ENCODE results near the gene SH3D19.

SH3D19 gene

GRCh38 chr4:151166636-151167035, 158.8 kb downstream of the SH3D19 start:
- Histone ChIP-seq H3K4me1 (ENCODE audit: control insufficient read depth in 1 of 2, insufficient read depth in 2 of 2, low read length in 2 of 2) (no peaks in the 10 kb centered on the region), H3K36me3 (ENCODE audit: control insufficient read depth in 1 of 2, insufficient read depth in 2 of 2, low read length in 2 of 2) (peaks cover 5 to 27% of the 10 kb centered on the region in 2 donors), H3K9me3 (ENCODE audit: control insufficient read depth in 1 of 2, low read length in 2 of 2) (no peaks in the 10 kb centered on the region), H3K4me3 (ENCODE audit: low read depth in 1 of 2, low read length in 2 of 2) (no peak overlapping the region), H3K27me3 (ENCODE audit: control insufficient read depth in 1 of 2, insufficient read depth in 2 of 2, low read length in 2 of 2) (no peaks in the 10 kb centered on the region), H3K27ac (ENCODE audit: low read depth, low read length) (no peak overlapping the region), H3K9ac (ENCODE audit: low read depth in 1 of 2, low read length in 2 of 2) (no peak overlapping the region)

GRCh38 chr4:151165205-151166000, 160.0 kb downstream of the SH3D19 start:
- Histone ChIP-seq H3K27ac (ENCODE audit: low read depth, low read length) (no peak overlapping the region), H3K4me3 (ENCODE audit: low read depth in 1 of 2, low read length in 2 of 2) (no peak overlapping the region), H3K9ac (ENCODE audit: low read depth in 1 of 2, low read length in 2 of 2) (no peak overlapping the region), H3K9me3 (ENCODE audit: control insufficient read depth in 1 of 2, low read length in 2 of 2) (no peaks in the 10 kb centered on the region), H3K27me3 (ENCODE audit: control insufficient read depth in 1 of 2, insufficient read depth in 2 of 2, low read length in 2 of 2) (no peaks in the 10 kb centered on the region), H3K4me1 (ENCODE audit: control insufficient read depth in 1 of 2, insufficient read depth in 2 of 2, low read length in 2 of 2) (no peaks in the 10 kb centered on the region), H3K36me3 (ENCODE audit: control insufficient read depth in 1 of 2, insufficient read depth in 2 of 2, low read length in 2 of 2) (peaks cover 5 to 27% of the 10 kb centered on the region in 2 donors)

GRCh38 chr4:151163855-151164254, 161.6 kb downstream of the SH3D19 start:
- Histone ChIP-seq H3K27ac (ENCODE audit: low read depth, low read length) (no peak overlapping the region), H3K9me3 (ENCODE audit: control insufficient read depth in 1 of 2, low read length in 2 of 2) (no peaks in the 10 kb centered on the region), H3K4me3 (ENCODE audit: low read depth in 1 of 2, low read length in 2 of 2) (no peak overlapping the region), H3K4me1 (ENCODE audit: control insufficient read depth in 1 of 2, insufficient read depth in 2 of 2, low read length in 2 of 2) (no peaks in the 10 kb centered on the region), H3K27me3 (ENCODE audit: control insufficient read depth in 1 of 2, insufficient read depth in 2 of 2, low read length in 2 of 2) (no peaks in the 10 kb centered on the region), H3K36me3 (ENCODE audit: control insufficient read depth in 1 of 2, insufficient read depth in 2 of 2, low read length in 2 of 2) (peaks cover 0 to 26% of the 10 kb centered on the region in 2 donors), H3K9ac (ENCODE audit: low read depth in 1 of 2, low read length in 2 of 2) (no peak overlapping the region)

- no peak overlapping the region for H3K27ac ChIP-seq (ENCODE audit: low read depth, low read length)
- no peaks in the 10 kb centered on the region for H3K9me3 ChIP-seq (ENCODE audit: control insufficient read depth in 1 of 2, low read length in 2 of 2)
- no peaks in the 10 kb centered on the region for H3K4me1 ChIP-seq (ENCODE audit: control insufficient read depth in 1 of 2, insufficient read depth in 2 of 2, low read length in 2 of 2)
- no peak overlapping the region for H3K4me3 ChIP-seq (ENCODE audit: low read depth in 1 of 2, low read length in 2 of 2)
- no peak overlapping the region for H3K9ac ChIP-seq (ENCODE audit: low read depth in 1 of 2, low read length in 2 of 2)
- peaks cover 0 to 25% of the 10 kb centered on the region in 2 donors for H3K36me3 ChIP-seq (ENCODE audit: control insufficient read depth in 1 of 2, insufficient read depth in 2 of 2, low read length in 2 of 2)
- no peaks in the 10 kb centered on the region for H3K27me3 ChIP-seq (ENCODE audit: control insufficient read depth in 1 of 2, insufficient read depth in 2 of 2, low read length in 2 of 2)
Measured at GRCh38 chr4:151158979-151159378, 166.4 kb downstream of the SH3D19 start.

DNA sequence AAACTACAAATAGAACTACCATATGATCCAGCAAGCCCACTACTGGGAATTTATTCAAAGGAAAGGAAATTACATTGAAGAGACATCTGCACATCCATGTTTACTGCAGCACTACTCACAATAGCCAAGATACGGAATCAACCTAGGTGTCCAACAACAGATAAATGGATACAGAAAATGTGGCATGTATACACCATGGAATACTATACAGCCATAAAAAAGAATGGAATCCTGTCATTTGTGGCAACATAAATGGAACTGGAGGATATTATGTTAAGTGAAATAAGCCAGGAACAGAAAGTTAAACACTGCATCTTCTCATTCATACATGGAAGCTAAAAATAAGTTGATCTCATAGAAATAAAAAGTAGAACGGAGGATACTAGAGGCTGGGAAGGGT, 167.9 kb downstream of the SH3D19 start:
- H3K27ac ChIP-seq (ENCODE audit: low read depth, low read length) = no peak overlapping the region
- H3K9ac ChIP-seq (ENCODE audit: low read depth in 1 of 2, low read length in 2 of 2) = no peak overlapping the region
- no peak overlapping the region for H3K4me3 ChIP-seq (ENCODE audit: low read depth in 1 of 2, low read length in 2 of 2)
- no peaks in the 10 kb centered on the region for H3K9me3 ChIP-seq (ENCODE audit: control insufficient read depth in 1 of 2, low read length in 2 of 2)
- H3K36me3 ChIP-seq (ENCODE audit: control insufficient read depth in 1 of 2, insufficient read depth in 2 of 2, low read length in 2 of 2) = peaks cover 0 to 19% of the 10 kb centered on the region in 2 donors
- no peaks in the 10 kb centered on the region for H3K4me1 ChIP-seq (ENCODE audit: control insufficient read depth in 1 of 2, insufficient read depth in 2 of 2, low read length in 2 of 2)
- no peaks in the 10 kb centered on the region for H3K27me3 ChIP-seq (ENCODE audit: control insufficient read depth in 1 of 2, insufficient read depth in 2 of 2, low read length in 2 of 2)

GRCh38 chr4:151153585-151153984, 171.8 kb downstream of the SH3D19 start:
- Histone ChIP-seq H3K9me3 (ENCODE audit: control insufficient read depth in 1 of 2, low read length in 2 of 2) (no peaks in the 10 kb centered on the region), H3K27ac (ENCODE audit: low read depth, low read length) (no peak overlapping the region), H3K36me3 (ENCODE audit: control insufficient read depth in 1 of 2, insufficient read depth in 2 of 2, low read length in 2 of 2) (peaks cover 8 to 16% of the 10 kb centered on the region in 2 donors), H3K4me3 (ENCODE audit: low read depth in 1 of 2, low read length in 2 of 2) (no peak overlapping the region), H3K4me1 (ENCODE audit: control insufficient read depth in 1 of 2, insufficient read depth in 2 of 2, low read length in 2 of 2) (no peaks in the 10 kb centered on the region), H3K9ac (ENCODE audit: low read depth in 1 of 2, low read length in 2 of 2) (no peak overlapping the region), H3K27me3 (ENCODE audit: control insufficient read depth in 1 of 2, insufficient read depth in 2 of 2, low read length in 2 of 2) (no peaks in the 10 kb centered on the region)

- no peak overlapping the region for H3K27ac ChIP-seq (ENCODE audit: low read depth, low read length)
- no peaks in the 10 kb centered on the region for H3K27me3 ChIP-seq (ENCODE audit: control insufficient read depth in 1 of 2, insufficient read depth in 2 of 2, low read length in 2 of 2)
- no peak overlapping the region for H3K4me3 ChIP-seq (ENCODE audit: low read depth in 1 of 2, low read length in 2 of 2)
- H3K4me1 ChIP-seq (ENCODE audit: control insufficient read depth in 1 of 2, insufficient read depth in 2 of 2, low read length in 2 of 2) = no peaks in the 10 kb centered on the region
- H3K36me3 ChIP-seq (ENCODE audit: control insufficient read depth in 1 of 2, insufficient read depth in 2 of 2, low read length in 2 of 2) = peaks cover 9 to 22% of the 10 kb centered on the region in 2 donors
- H3K9me3 ChIP-seq (ENCODE audit: control insufficient read depth in 1 of 2, low read length in 2 of 2) = no peaks in the 10 kb centered on the region
- no peak overlapping the region for H3K9ac ChIP-seq (ENCODE audit: low read depth in 1 of 2, low read length in 2 of 2)
Measured at GRCh38 chr4:151152028-151152427, 173.4 kb downstream of the SH3D19 start.

DNA sequence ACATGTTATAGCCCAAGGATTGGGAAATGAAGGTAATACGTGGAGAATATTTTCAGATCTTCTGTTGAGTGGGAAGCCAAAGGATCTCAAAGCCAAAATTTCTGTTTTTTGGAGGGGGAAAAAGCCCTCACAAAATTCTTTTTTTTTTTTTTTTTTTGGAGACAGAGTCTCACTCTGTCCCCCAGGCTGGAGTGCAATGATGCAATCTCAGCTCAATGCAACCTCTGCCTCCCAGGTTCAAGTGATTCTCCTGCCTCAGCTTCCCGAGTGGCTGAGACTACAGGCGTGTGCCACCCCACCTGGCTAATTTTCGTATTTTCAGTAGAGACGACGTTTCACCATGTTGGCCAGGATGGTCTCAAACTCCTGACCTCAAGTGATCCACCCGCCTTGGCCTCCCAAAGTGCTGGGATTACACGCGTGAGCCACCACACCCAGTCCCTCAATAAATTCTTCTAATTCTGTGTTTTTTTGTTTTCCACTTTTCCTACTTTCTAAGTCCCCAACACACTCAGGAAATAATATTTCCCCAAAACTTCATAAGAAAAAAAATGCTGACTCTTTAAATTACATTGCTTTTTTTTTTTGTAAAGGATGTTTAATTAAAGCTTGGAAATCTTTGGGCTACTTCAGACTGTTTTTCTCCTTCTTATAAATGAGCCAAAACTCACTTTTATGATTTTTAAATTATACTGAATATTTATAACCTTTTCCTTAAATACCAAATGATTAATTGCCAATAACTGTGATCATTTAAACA, 174.4 kb downstream of the SH3D19 start:
- Histone ChIP-seq H3K27ac (ENCODE audit: low read depth, low read length) (no peak overlapping the region), H3K9me3 (ENCODE audit: control insufficient read depth in 1 of 2, low read length in 2 of 2) (no peaks in the 10 kb centered on the region), H3K4me3 (ENCODE audit: low read depth in 1 of 2, low read length in 2 of 2) (no peak overlapping the region), H3K27me3 (ENCODE audit: control insufficient read depth in 1 of 2, insufficient read depth in 2 of 2, low read length in 2 of 2) (no peaks in the 10 kb centered on the region), H3K36me3 (ENCODE audit: control insufficient read depth in 1 of 2, insufficient read depth in 2 of 2, low read length in 2 of 2) (peaks cover 12 to 29% of the 10 kb centered on the region in 2 donors), H3K4me1 (ENCODE audit: control insufficient read depth in 1 of 2, insufficient read depth in 2 of 2, low read length in 2 of 2) (no peaks in the 10 kb centered on the region), H3K9ac (ENCODE audit: low read depth in 1 of 2, low read length in 2 of 2) (no peak overlapping the region)

DNA sequence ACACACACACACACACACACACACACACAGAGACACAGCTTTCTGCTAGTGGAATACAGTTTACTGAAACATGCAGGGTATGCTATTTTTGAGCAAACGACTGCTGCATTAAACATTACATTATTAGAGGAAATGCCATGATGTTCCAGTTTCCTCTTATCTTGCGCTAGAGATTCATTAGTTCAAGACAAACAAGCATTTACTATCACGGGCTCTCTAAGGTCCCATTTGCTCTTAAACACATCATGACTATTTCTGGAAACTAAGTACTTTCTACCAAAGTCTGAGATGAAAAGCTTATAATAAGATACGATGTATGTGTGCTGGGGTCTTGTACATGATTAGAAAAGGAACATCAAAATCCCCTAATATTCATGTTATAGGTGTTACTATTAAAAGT, 177.1 kb downstream of the SH3D19 start:
- H3K36me3 ChIP-seq (ENCODE audit: control insufficient read depth in 1 of 2, insufficient read depth in 2 of 2, low read length in 2 of 2) = peaks cover 20 to 47% of the 10 kb centered on the region in 2 donors
- no peaks in the 10 kb centered on the region for H3K9me3 ChIP-seq (ENCODE audit: control insufficient read depth in 1 of 2, low read length in 2 of 2)
- no peak overlapping the region for H3K9ac ChIP-seq (ENCODE audit: low read depth in 1 of 2, low read length in 2 of 2)
- H3K4me1 ChIP-seq (ENCODE audit: control insufficient read depth in 1 of 2, insufficient read depth in 2 of 2, low read length in 2 of 2) = no peaks in the 10 kb centered on the region
- H3K27me3 ChIP-seq (ENCODE audit: control insufficient read depth in 1 of 2, insufficient read depth in 2 of 2, low read length in 2 of 2) = no peaks in the 10 kb centered on the region
- H3K4me3 ChIP-seq (ENCODE audit: low read depth in 1 of 2, low read length in 2 of 2) = no peak overlapping the region
- no peak overlapping the region for H3K27ac ChIP-seq (ENCODE audit: low read depth, low read length)

GRCh38 chr4:151147000-151147399, 178.4 kb downstream of the SH3D19 start:
- Histone ChIP-seq H3K36me3 (ENCODE audit: control insufficient read depth in 1 of 2, insufficient read depth in 2 of 2, low read length in 2 of 2) (peaks cover 20 to 56% of the 10 kb centered on the region in 2 donors), H3K27me3 (ENCODE audit: control insufficient read depth in 1 of 2, insufficient read depth in 2 of 2, low read length in 2 of 2) (no peaks in the 10 kb centered on the region), H3K27ac (ENCODE audit: low read depth, low read length) (no peak overlapping the region), H3K9me3 (ENCODE audit: control insufficient read depth in 1 of 2, low read length in 2 of 2) (no peaks in the 10 kb centered on the region), H3K4me1 (ENCODE audit: control insufficient read depth in 1 of 2, insufficient read depth in 2 of 2, low read length in 2 of 2) (no peaks in the 10 kb centered on the region), H3K4me3 (ENCODE audit: low read depth in 1 of 2, low read length in 2 of 2) (no peak overlapping the region), H3K9ac (ENCODE audit: low read depth in 1 of 2, low read length in 2 of 2) (no peak overlapping the region)
